HepG2 (cell line): ENCODE results near the gene RHBDL3. TPM values are rescaled to one million over a fixed set of nuclear protein-coding genes. Genes with fewer than 3 reads are reported as not detected.
A peak's percentile ranks its signal among the peaks of the same experiment; 100 is the strongest.

Source experiments
- ATAC-seq: fragments of 200-7000 bp; cut with Tn5 transposase; 3 replicates; pipeline ENCODE4 v1.9.1; 2020; ENCODE audit warnings: mild to moderate bottlenecking, moderate library complexity
- BruUV-seq: library from RNA; stranded (reverse); fragments of 400-500 nt; replicated peaks from 2 replicates; lab custom pipeline; 2021; lab: Mats Ljungman, UMichigan
- CTCF ChIA-PET: fragments of 300-600 bp; formaldehyde crosslinking; extraction: SDS; loops from one replicate; lab custom pipeline; 2021; ENCODE audit warnings: low total read pairs, inconsistent platforms, low intra/inter-chr PET ratio; lab: Yijun Ruan, JAX
- POLR2A ChIA-PET: fragments of 350-600 bp; sonication (Branson Sonifier 250); formaldehyde crosslinking; loops from one replicate; lab custom pipeline; 2020; ENCODE audit warnings: antibody characterized with exemption, inconsistent platforms; lab: Yijun Ruan, JAX
- DNase-seq: peaks from one replicate; pipeline ENCODE4 v3.0.0-alpha.2; 2015; ENCODE audit warnings: low spot score
- FAIRE-seq: peaks from 3 replicates; lab custom pipeline; 2011; peaks lifted over from hg19 to GRCh38; lab: Jason Lieb, UNC
- H2AFZ ChIP-seq: one replicate; pipeline ENCODE4 v1.6.1; 2011; ENCODE audit warnings: low read length, inconsistent platforms
- H3K27ac ChIP-seq: fragments of 300-600 bp; 3 replicates; pipeline ENCODE4 v1.8.0; 2011; ENCODE audit warnings: mixed run types, mild to moderate bottlenecking, mixed read lengths, low read length, inconsistent platforms; ENCODE audit not compliant: insufficient read depth; ENCODE audit errors: extremely low read length
- H3K27me3 ChIP-seq, 2 experiments: fragments of 200-600 bp in 1 of 2; 2 replicates in 1 of 2; 3 replicates in 1 of 2; pipeline versions ENCODE4 v1.6.0 to v1.8.0; 2011; ENCODE audit warnings: low read length in 2 of 2, mild to moderate bottlenecking in 2 of 2, moderate library complexity in 2 of 2, inconsistent platforms in 1 of 2; ENCODE audit not compliant: insufficient read depth in 2 of 2, control insufficient read depth in 1 of 2
- H3K36me3 ChIP-seq, 2 experiments: fragments of 200-600 bp in 1 of 2; replicated peaks in 1 of 2; 2 replicates in 1 of 2; 3 replicates in 1 of 2; pipeline versions ENCODE4 v1.5.1 to v1.8.0; 2011; ENCODE audit warnings: low read length in 2 of 2, inconsistent platforms in 1 of 2; ENCODE audit not compliant: insufficient read depth in 2 of 2, control insufficient read depth in 1 of 2
- H3K4me1 ChIP-seq: 2 replicates; pipeline ENCODE4 v1.5.1; 2012; ENCODE audit warnings: low read length, inconsistent platforms; ENCODE audit not compliant: insufficient read depth
- H3K4me2 ChIP-seq: 2 replicates; pipeline ENCODE4 v1.6.0; 2011; ENCODE audit warnings: low read depth, low read length, inconsistent platforms
- H3K4me3 ChIP-seq, 3 experiments: fragments of 200-600 bp in 1 of 3; sonication (generic), shearing (Covaris generic) in 1 of 3; replicated peaks in 1 of 3; 2 replicates each; pipeline ENCODE4 v1.5.1; 2011 to 2016; ENCODE audit warnings: low read length in 3 of 3, inconsistent platforms in 2 of 3, low read depth in 2 of 3, mild to moderate bottlenecking in 2 of 3, control low read depth in 1 of 3, mixed read lengths in 1 of 3; ENCODE audit not compliant: insufficient read depth in 1 of 3
- H3K79me2 ChIP-seq: one replicate; pipeline ENCODE4 v1.6.1; 2011; ENCODE audit warnings: low read length, inconsistent platforms; ENCODE audit not compliant: insufficient read depth
- H3K9ac ChIP-seq: 2 replicates; pipeline ENCODE4 v1.6.0; 2011; ENCODE audit warnings: mild to moderate bottlenecking, low read depth, low read length, inconsistent platforms; ENCODE audit not compliant: insufficient read depth
- H3K9me3 ChIP-seq: 2 replicates; pipeline ENCODE4 v1.5.1; 2012; ENCODE audit warnings: mild to moderate bottlenecking, low read length
- H4K20me1 ChIP-seq: 2 replicates; pipeline ENCODE4 v1.6.0; 2011; ENCODE audit warnings: inconsistent platforms, mild to moderate bottlenecking, low read length, moderate library complexity; ENCODE audit not compliant: insufficient read depth
- CBX2 ChIP-seq, 2 experiments: fragments of 200-600 bp in 1 of 2; sonication (generic); formaldehyde crosslinking in 1 of 2; IDR thresholded peaks; 2 replicates each; pipeline versions ENCODE4 v1.7.0 to v1.8.1; 2018 to 2022; ENCODE audit warnings: low read depth in 2 of 2, low read length in 1 of 2, mild to moderate bottlenecking in 1 of 2, missing genetic modification reagents in 1 of 2
- FIP1L1 ChIP-seq: fragments of 200-400 bp; formaldehyde crosslinking; IDR thresholded peaks from 2 replicates; pipeline ENCODE4 v1.6.1; 2018; ENCODE audit warnings: low read depth, mild to moderate bottlenecking, low read length, moderate library complexity, borderline replicate concordance; ENCODE audit not compliant: insufficient read depth
- LCORL ChIP-seq, 2 experiments: fragments of 450-650 bp in 1 of 2; sonication (generic) in 1 of 2; formaldehyde crosslinking in 1 of 2; IDR thresholded peaks; 2 replicates each; pipeline versions ENCODE4 v1.5.0 to v1.6.1; 2017 to 2020; ENCODE audit warnings: antibody characterized with exemption in 1 of 2, missing genetic modification reagents in 1 of 2
- ZBTB4 ChIP-seq: sonication (generic); formaldehyde crosslinking; IDR thresholded peaks from 2 replicates; pipeline ENCODE4 v1.4.0; 2020; ENCODE audit warnings: missing genetic modification reagents, mild to moderate bottlenecking, borderline replicate concordance
- WGBS: methylation state at CpG from one replicate; pipeline ENCODE4 v1.1.6; 2017; ENCODE audit warnings: low lambda C conversion rate; 5-methylcytosine and 5-hydroxymethylcytosine counted together
- in situ Hi-C: cut with HindIII; loops from 2 replicates; pipeline ENCODE4 v1.10.0; 2017; ENCODE audit warnings: low pct_unique_long_range_greater_than_20kb; ENCODE audit not compliant: extremely low pct_ligation_motif_present
- intact Hi-C: fragments of 100-400 bp; cut with micrococcal nuclease; formaldehyde crosslinking; loops from one replicate; pipeline ENCODE4 v1.10.0; 2022; ENCODE audit not compliant: unreplicated experiment
- polyA plus RNA-seq, 8 experiments: library from polyadenylated mRNA; depleted of rRNA in 3 of 8; stranded (reverse) in 7 of 8; unstranded in 1 of 8; fragments of >200 nt; fragmentation: Illumina TruSeq in 4 of 8; extraction: Trizol in 4 of 8; gene quantifications; 2 replicates each; pipeline versions ENCODE4 v1.2.1 to v1.2.3, GENCODE V29; 2011 to 2016; ENCODE audit warnings: low read depth in 4 of 8, missing spikeins in 1 of 8, mixed read lengths in 1 of 8; ENCODE audit not compliant: insufficient read depth in 1 of 8
- total RNA-seq, 5 experiments: library from RNA; depleted of rRNA; stranded (reverse); fragments of >200 nt; fragmentation: Illumina TruSeq; extraction: Trizol; gene quantifications; 2 replicates each; pipeline ENCODE4 v1.2.3, GENCODE V29; 2016; ENCODE audit warnings: low read depth in 1 of 5
- TF ChIP-seq, protein P1 (sequence below): IDR thresholded peaks from 2 replicates; pipeline ENCODE4 v1.6.1; 2016; ENCODE audit warnings: low read depth, missing genetic modification reagents, missing compliant biosample characterization
- TF ChIP-seq, protein P2 (sequence below): sonication (generic); formaldehyde crosslinking; IDR thresholded peaks from 2 replicates; pipeline ENCODE4 v1.8.0; 2023; ENCODE audit warnings: mild to moderate bottlenecking, missing genetic modification reagents

The RHBDL3 gene
- total and polyA plus RNA-seq, 2 of the 13 experiments (the other 11 are each of a cell fraction or from before 2014, with no cell fraction given), result 0.09 TPM; not detected in 1

DNA sequence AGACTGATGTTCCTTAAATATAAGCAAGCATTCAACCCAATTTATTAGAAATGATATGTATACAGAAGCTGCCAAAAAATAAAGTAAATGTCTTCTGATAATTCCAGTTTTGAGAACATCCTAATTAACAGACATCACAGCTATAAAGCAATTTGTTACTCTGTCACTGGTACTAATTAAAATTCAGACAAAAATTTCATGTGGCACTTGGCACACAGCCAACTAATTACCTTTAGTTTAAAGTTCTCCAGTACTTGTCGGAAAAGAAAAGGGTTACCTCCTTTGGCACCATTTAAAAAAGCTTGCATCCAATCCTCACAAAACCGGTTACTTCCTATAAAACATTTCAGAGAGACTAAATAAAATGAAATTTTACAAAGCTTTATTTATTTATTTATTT lies 67.6 kb downstream of the RHBDL3 start:
- FAIRE-seq (no peak), ATAC-seq (no peak)
- POLR2A ChIA-PET, result no interaction called here
- no TSS peak for BruUV-seq
- no peaks in the 10 kb centered on the region for H3K4me1 ChIP-seq
- CTCF ChIA-PET, result no interaction called here
- no peak overlapping the region for H3K4me2 ChIP-seq
- no peaks in the 10 kb centered on the region for H3K79me2 ChIP-seq
- no peak overlapping the region for H3K27ac ChIP-seq
- TF ChIP-seq, protein P1, sequence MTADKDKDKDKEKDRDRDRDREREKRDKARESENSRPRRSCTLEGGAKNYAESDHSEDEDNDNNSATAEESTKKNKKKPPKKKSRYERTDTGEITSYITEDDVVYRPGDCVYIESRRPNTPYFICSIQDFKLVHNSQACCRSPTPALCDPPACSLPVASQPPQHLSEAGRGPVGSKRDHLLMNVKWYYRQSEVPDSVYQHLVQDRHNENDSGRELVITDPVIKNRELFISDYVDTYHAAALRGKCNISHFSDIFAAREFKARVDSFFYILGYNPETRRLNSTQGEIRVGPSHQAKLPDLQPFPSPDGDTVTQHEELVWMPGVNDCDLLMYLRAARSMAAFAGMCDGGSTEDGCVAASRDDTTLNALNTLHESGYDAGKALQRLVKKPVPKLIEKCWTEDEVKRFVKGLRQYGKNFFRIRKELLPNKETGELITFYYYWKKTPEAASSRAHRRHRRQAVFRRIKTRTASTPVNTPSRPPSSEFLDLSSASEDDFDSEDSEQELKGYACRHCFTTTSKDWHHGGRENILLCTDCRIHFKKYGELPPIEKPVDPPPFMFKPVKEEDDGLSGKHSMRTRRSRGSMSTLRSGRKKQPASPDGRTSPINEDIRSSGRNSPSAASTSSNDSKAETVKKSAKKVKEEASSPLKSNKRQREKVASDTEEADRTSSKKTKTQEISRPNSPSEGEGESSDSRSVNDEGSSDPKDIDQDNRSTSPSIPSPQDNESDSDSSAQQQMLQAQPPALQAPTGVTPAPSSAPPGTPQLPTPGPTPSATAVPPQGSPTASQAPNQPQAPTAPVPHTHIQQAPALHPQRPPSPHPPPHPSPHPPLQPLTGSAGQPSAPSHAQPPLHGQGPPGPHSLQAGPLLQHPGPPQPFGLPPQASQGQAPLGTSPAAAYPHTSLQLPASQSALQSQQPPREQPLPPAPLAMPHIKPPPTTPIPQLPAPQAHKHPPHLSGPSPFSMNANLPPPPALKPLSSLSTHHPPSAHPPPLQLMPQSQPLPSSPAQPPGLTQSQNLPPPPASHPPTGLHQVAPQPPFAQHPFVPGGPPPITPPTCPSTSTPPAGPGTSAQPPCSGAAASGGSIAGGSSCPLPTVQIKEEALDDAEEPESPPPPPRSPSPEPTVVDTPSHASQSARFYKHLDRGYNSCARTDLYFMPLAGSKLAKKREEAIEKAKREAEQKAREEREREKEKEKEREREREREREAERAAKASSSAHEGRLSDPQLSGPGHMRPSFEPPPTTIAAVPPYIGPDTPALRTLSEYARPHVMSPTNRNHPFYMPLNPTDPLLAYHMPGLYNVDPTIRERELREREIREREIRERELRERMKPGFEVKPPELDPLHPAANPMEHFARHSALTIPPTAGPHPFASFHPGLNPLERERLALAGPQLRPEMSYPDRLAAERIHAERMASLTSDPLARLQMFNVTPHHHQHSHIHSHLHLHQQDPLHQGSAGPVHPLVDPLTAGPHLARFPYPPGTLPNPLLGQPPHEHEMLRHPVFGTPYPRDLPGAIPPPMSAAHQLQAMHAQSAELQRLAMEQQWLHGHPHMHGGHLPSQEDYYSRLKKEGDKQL (CRISPR knock-in tag), result no peak
- peak; percentile 87 for TF ChIP-seq LCORL (IDR thresholded peaks at IDR 0.05)
- TF ChIP-seq LCORL (CRISPR knock-in tag; IDR thresholded peaks at IDR 0.05), result no peak
- TF ChIP-seq, all 625 proteins: peak for 1
- intact Hi-C loops, result no loop called here
- peaks cover 3 to 23% of the 10 kb centered on the region in 2 experiments; a peak in 3 of 5 replicates for H3K36me3 ChIP-seq
- in situ Hi-C loops, result no loop called here
- H2AFZ ChIP-seq, result no peak overlapping the region
- no peaks in the 10 kb centered on the region for H3K9me3 ChIP-seq
- no peak for DNase-seq
- no peaks in the 10 kb centered on the region for H3K27me3 ChIP-seq
- H4K20me1 ChIP-seq, result no peaks in the 10 kb centered on the region
- H3K9ac ChIP-seq, result no peak overlapping the region
- 97% methylated on average over 2 of the region's 2 CpGs for WGBS
- no peak overlapping the region for H3K4me3 ChIP-seq

DNA sequence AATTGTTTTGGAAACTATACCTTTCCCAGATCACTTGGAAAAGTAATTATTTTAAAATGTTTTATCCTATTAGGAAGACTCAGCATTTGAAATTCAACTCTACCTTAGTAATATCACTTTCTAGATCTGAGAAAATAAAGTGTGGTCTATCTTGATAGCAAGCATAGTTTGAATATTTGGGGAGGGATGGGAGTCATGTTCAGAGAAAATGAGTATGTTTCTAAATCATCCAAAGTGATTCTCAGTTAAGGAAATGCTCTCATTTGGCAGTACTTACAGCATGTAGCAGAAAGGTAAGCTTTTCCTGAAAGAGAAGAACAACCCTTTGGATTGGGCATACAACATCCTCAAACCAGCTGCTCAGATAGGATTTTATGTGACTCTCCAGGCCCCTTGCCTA lies 69.4 kb downstream of the RHBDL3 start:
- in situ Hi-C loops, result no loop called here
- intact Hi-C loops, result no loop called here
- no peak overlapping the region for H2AFZ ChIP-seq
- no peak for ATAC-seq
- no peak overlapping the region for H3K27ac ChIP-seq
- no peak overlapping the region for H3K9ac ChIP-seq
- no peaks in the 10 kb centered on the region for H3K27me3 ChIP-seq
- no peak overlapping the region for H3K4me2 ChIP-seq
- no peak overlapping the region for H3K4me3 ChIP-seq
- no peak for FAIRE-seq
- H3K9me3 ChIP-seq, result no peaks in the 10 kb centered on the region
- H3K36me3 ChIP-seq, result peaks cover 5 to 23% of the 10 kb centered on the region in 2 experiments; a peak in 4 of 5 replicates
- H3K79me2 ChIP-seq, result no peaks in the 10 kb centered on the region
- DNase-seq, result no peak
- H3K4me1 ChIP-seq, result no peaks in the 10 kb centered on the region
- no TSS peak for BruUV-seq
- H4K20me1 ChIP-seq, result no peaks in the 10 kb centered on the region
- CTCF ChIA-PET, result no interaction called here
- POLR2A ChIA-PET, result no interaction called here
- TF ChIP-seq ZBTB4, result no peak
- no peak for TF ChIP-seq FIP1L1
- no peak for TF ChIP-seq CBX2 (IDR thresholded peaks at IDR 0.05; ENCODE audit: low read depth, low read length)
- no peak for TF ChIP-seq CBX2 (CRISPR knock-in tag; IDR thresholded peaks at IDR 0.05; ENCODE audit: low read depth)
- TF ChIP-seq, protein P2, sequence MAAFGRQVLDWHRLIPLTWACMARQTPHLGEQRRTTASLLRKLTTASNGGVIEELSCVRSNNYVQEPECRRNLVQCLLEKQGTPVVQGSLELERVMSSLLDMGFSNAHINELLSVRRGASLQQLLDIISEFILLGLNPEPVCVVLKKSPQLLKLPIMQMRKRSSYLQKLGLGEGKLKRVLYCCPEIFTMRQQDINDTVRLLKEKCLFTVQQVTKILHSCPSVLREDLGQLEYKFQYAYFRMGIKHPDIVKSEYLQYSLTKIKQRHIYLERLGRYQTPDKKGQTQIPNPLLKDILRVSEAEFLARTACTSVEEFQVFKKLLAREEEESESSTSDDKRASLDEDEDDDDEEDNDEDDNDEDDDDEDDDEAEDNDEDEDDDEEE (CRISPR knock-in tag), result no peak
